Muscle of leg (tissue), 11 donors: ENCODE data around the gene KRTAP20-2. TPM values are rescaled to one million over a fixed set of nuclear protein-coding genes. Genes with fewer than 3 reads are reported as not detected.
A peak's percentile ranks its signal among the peaks of the same experiment; 100 is the strongest.

Experiments used
- DNase-seq: peaks from one replicate; pipeline ENCODE4 v3.0.0; 2013
- H3K27ac ChIP-seq: one replicate; pipeline ENCODE4 v1.5.1; 2013; ENCODE audit warnings: mild to moderate bottlenecking, low read length, control low read depth
- H3K27me3 ChIP-seq: one replicate; pipeline ENCODE4 v1.6.1; 2013; ENCODE audit warnings: low read length; ENCODE audit not compliant: control insufficient read depth, insufficient read depth
- H3K36me3 ChIP-seq: one replicate; pipeline ENCODE4 v1.6.1; 2013; ENCODE audit warnings: low read length; ENCODE audit not compliant: control insufficient read depth, insufficient read depth
- H3K4me1 ChIP-seq: one replicate; pipeline ENCODE4 v1.6.1; 2013; ENCODE audit warnings: low read length; ENCODE audit not compliant: control insufficient read depth, insufficient read depth
- H3K4me3 ChIP-seq: one replicate; pipeline ENCODE4 v1.5.1; 2013; ENCODE audit warnings: low read length, control low read depth
- H3K9me3 ChIP-seq: replicated peaks from 2 replicates; pipeline ENCODE4 v1.6.1; 2013; ENCODE audit warnings: low read depth, low read length; ENCODE audit not compliant: control insufficient read depth
- WGBS: methylation state at CpG from one replicate; pipeline ENCODE4 v1.1.5; 2013; ENCODE audit warnings: missing lambda C conversion rate; ENCODE audit not compliant: insufficient coverage; 5-methylcytosine and 5-hydroxymethylcytosine counted together
- polyA plus RNA-seq, 8 donors: library from polyadenylated mRNA; unstranded; fragments of 120-200 nt; gene quantifications; one replicate each; pipeline versions ENCODE4 v1.2.1 to v1.2.3, GENCODE V29; 2013; ENCODE audit warnings: inconsistent platforms in 1 of 8, low replicate concordance in 1 of 8; ENCODE audit not compliant: insufficient read length in 8 of 8, insufficient read depth in 1 of 8
- total RNA-seq: library from RNA; stranded (reverse); fragments of 120-200 nt; gene quantifications from one replicate; pipeline ENCODE4 v1.2.4, GENCODE V29; 2013

KRTAP20-2 gene
- total and polyA plus RNA-seq, 9 donors = not detected

- Histone ChIP-seq H3K4me1 (no peaks in the 10 kb centered on the region), H3K4me3 (no peak overlapping the region), H3K36me3 (no peaks in the 10 kb centered on the region), H3K27me3 (no peaks in the 10 kb centered on the region), H3K9me3 (peaks cover 9% of the 10 kb centered on the region), H3K27ac (no peak overlapping the region)
- DNase-seq = no peak
Measured at GRCh38 chr21:30620080-30620479, 14.9 kb upstream of the KRTAP20-2 start.

GRCh38 chr21:30620522-30620921 lies 14.5 kb upstream of the KRTAP20-2 start, which contains the start of gene KRTAP20-4:
TSS of gene KRTAP20-4 (plus strand) at chr21:30620627.
- no peaks in the 10 kb centered on the region for H3K27me3 ChIP-seq
- H3K27ac ChIP-seq = no peak within 1 kb of the TSS
- H3K36me3 ChIP-seq = no peaks in the 10 kb centered on the region
- H3K4me3 ChIP-seq = no peak within 1 kb of the TSS
- peaks cover 13% of the 10 kb centered on the region for H3K9me3 ChIP-seq
- WGBS = no CpG with 5 or more reads among the region's 3 CpGs
- no peak for DNase-seq
- H3K4me1 ChIP-seq = no peaks in the 10 kb centered on the region

GRCh38 chr21:30623362-30623761 lies 11.6 kb upstream of the KRTAP20-2 start:
- Histone ChIP-seq H3K27me3 (no peaks in the 10 kb centered on the region), H3K27ac (no peak overlapping the region)

DNA sequence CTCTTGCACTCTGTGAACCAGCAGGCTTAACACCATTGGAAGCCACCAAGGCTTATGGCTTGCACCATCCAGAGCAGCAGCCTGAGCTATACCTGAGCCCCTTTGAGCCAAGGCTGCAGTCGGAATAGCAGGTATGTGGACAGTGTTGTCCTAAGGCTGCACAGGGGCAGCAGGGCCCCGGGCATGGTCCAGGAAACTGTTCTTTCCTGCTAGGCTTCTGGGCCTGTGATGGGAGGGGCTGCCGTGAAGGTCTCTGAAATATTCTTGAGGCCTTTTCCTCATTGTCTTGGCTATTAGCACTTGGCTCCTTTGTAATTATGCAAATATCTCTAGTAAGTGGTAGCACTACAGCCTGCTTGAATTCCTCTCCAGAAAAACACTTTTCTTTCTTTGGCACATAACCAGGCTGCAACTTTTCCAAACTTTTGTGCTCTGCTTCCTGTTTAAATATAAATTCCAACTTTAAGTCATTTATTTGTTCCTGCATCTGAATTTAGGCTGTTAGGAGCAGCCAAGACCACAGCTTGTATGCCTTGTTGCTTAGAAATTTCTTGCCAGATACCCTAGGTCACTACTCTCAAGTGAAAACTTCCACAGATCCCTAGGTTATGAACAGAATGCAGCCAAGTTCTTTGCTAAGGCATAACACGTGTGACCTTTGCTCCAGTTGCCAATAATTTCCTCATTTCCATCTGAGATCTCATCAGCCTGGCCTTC lies 9.4 kb upstream of the KRTAP20-2 start:
- DNase-seq = peak; percentile 60

More at GRCh38 chr21:30623362-30623761, 11.6 kb upstream of the KRTAP20-2 start:
- no CpG with 5 or more reads among the region's 3 CpGs for WGBS
- DNase-seq = no peak
- peaks cover 14% of the 10 kb centered on the region for H3K9me3 ChIP-seq
- no peaks in the 10 kb centered on the region for H3K36me3 ChIP-seq
- no peaks in the 10 kb centered on the region for H3K4me1 ChIP-seq
- H3K4me3 ChIP-seq = no peak overlapping the region

GRCh38 chr21:30628109-30628508 lies 6.9 kb upstream of the KRTAP20-2 start:
- Histone ChIP-seq H3K27me3 (no peaks in the 10 kb centered on the region), H3K36me3 (no peaks in the 10 kb centered on the region), H3K4me1 (no peaks in the 10 kb centered on the region), H3K9me3 (peaks cover 15% of the 10 kb centered on the region), H3K4me3 (no peak overlapping the region), H3K27ac (no peak overlapping the region)
- DNase-seq = no peak
- no CpG with 5 or more reads among the region's 4 CpGs for WGBS

More for the DNA sequence above, 9.4 kb upstream of the KRTAP20-2 start:
- Histone ChIP-seq H3K4me3 (no peak overlapping the region), H3K36me3 (no peaks in the 10 kb centered on the region), H3K9me3 (peaks cover 15% of the 10 kb centered on the region), H3K27me3 (no peaks in the 10 kb centered on the region), H3K27ac (no peak overlapping the region), H3K4me1 (no peaks in the 10 kb centered on the region)
- 64% methylated on average over 3 of the region's 4 CpGs for WGBS

- no CpG with 5 or more reads among the region's 1 CpG for WGBS
- peak; percentile 18 for DNase-seq
- no peaks in the 10 kb centered on the region for H3K4me1 ChIP-seq
- no peaks in the 10 kb centered on the region for H3K27me3 ChIP-seq
- no peak overlapping the region for H3K27ac ChIP-seq
- H3K36me3 ChIP-seq = no peaks in the 10 kb centered on the region
- no peak overlapping the region for H3K4me3 ChIP-seq
- H3K9me3 ChIP-seq = peaks cover 15% of the 10 kb centered on the region
Measured at GRCh38 chr21:30629200-30629599, 5.8 kb upstream of the KRTAP20-2 start.

DNA sequence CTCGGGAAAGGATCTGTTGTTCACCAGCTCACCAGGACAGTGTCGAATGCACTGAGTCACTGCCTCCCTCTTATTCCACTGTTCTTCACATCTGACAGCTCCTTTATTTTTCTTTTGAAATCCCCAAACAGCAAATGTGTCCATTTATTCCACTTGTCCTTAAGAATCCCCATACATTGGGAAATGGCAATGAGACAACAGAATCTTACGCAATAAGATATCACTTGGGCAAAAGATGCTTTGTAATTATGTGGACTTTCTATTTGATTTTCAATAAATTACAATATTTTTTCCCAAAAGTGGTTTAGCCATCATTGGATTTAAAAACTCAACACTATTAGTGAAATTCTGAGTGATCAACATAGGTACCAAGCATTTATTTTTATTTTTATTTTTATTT lies 3.7 kb downstream of the KRTAP20-2 start:
- H3K27ac ChIP-seq = no peak overlapping the region
- DNase-seq = no peak
- H3K9me3 ChIP-seq = peaks cover 2% of the 10 kb centered on the region
- WGBS = 65% methylated on average over 2 of the region's 3 CpGs
- no peaks in the 10 kb centered on the region for H3K27me3 ChIP-seq
- H3K4me3 ChIP-seq = no peak overlapping the region
- no peaks in the 10 kb centered on the region for H3K36me3 ChIP-seq
- no peaks in the 10 kb centered on the region for H3K4me1 ChIP-seq

- no CpG with 5 or more reads among the region's 2 CpGs for whole genome bisulfite sequencing
- no peaks in the 10 kb centered on the region for H3K4me1 ChIP-seq
Measured at GRCh38 chr21:30642564-30642963, 7.6 kb downstream of the KRTAP20-2 start, which contains the start of gene KRTAP20-3. TSS of gene KRTAP20-3 (plus strand) at chr21:30642864.

GRCh38 chr21:30646904-30647414 lies 12.0 kb downstream of the KRTAP20-2 start:
- WGBS = no CpG with 5 or more reads among the region's 1 CpG
- Histone ChIP-seq H3K36me3 (no peaks in the 10 kb centered on the region), H3K27me3 (no peaks in the 10 kb centered on the region), H3K9me3 (peaks cover 2% of the 10 kb centered on the region), H3K4me1 (no peaks in the 10 kb centered on the region), H3K4me3 (no peak overlapping the region), H3K27ac (no peak overlapping the region)
- DNase-seq = no peak

More at GRCh38 chr21:30642564-30642963, 7.6 kb downstream of the KRTAP20-2 start, which contains the start of gene KRTAP20-3:
- no peak within 1 kb of the TSS for H3K4me3 ChIP-seq
- no peak within 1 kb of the TSS for H3K27ac ChIP-seq
- no peaks in the 10 kb centered on the region for H3K27me3 ChIP-seq
- DNase-seq = no peak
- H3K9me3 ChIP-seq = peaks cover 2% of the 10 kb centered on the region
- no peaks in the 10 kb centered on the region for H3K36me3 ChIP-seq

GRCh38 chr21:30652891-30653290 lies 17.9 kb downstream of the KRTAP20-2 start:
- no peak overlapping the region for H3K4me3 ChIP-seq
- H3K27ac ChIP-seq = no peak overlapping the region
- no peaks in the 10 kb centered on the region for H3K36me3 ChIP-seq
- no peaks in the 10 kb centered on the region for H3K9me3 ChIP-seq
- no peaks in the 10 kb centered on the region for H3K4me1 ChIP-seq
- no peak for DNase-seq
- H3K27me3 ChIP-seq = no peaks in the 10 kb centered on the region
